Gastroesophageal sphincter (tissue), 4 donors: Measurements from ENCODE around the gene THOC5. TPM values are rescaled to one million over a fixed set of nuclear protein-coding genes. Genes with fewer than 3 reads are reported as not detected.
"Not testable (repeated sequence)": the region's sequence is repeated elsewhere in the genome, so short reads cannot be mapped to it uniquely, and the experiment has no call there.

Experiments used
- ATAC-seq: fragments of 150-250 bp; one replicate; pipeline ENCODE4 v1.9.1; 2016; ENCODE audit warnings: mild to moderate bottlenecking, moderate library complexity
- H3K27ac ChIP-seq, 4 donors: fragments of 200-600 bp; sonication (generic) in 3 of 4; 1 replicate in 3 of 4; 2 replicates in 1 of 4; pipeline ENCODE4 v1.5.1; 2016 to 2019
- H3K27me3 ChIP-seq: fragments of 200-600 bp; sonication (generic); one replicate; pipeline ENCODE4 v1.5.1; 2019
- H3K36me3 ChIP-seq, 2 donors: fragments of 200-600 bp; sonication (generic); one replicate each; pipeline ENCODE4 v1.5.1; 2019; ENCODE audit warnings: control low read depth in 1 of 2
- H3K4me1 ChIP-seq, 3 donors: fragments of 200-600 bp; sonication (generic); 1 replicate in 2 of 3; 2 replicates in 1 of 3; pipeline ENCODE4 v1.5.1; 2016 to 2019; ENCODE audit warnings: control low read depth in 2 of 3
- H3K4me3 ChIP-seq, 2 donors: fragments of 200-600 bp; sonication (generic); one replicate each; pipeline ENCODE4 v1.5.1; 2019; ENCODE audit warnings: mild to moderate bottlenecking in 1 of 2, moderate library complexity in 1 of 2
- H3K9me3 ChIP-seq, 3 donors: fragments of 200-600 bp; sonication (generic); one replicate each; pipeline ENCODE4 v1.5.1; 2017 to 2019; ENCODE audit warnings: control low read depth in 2 of 3
- EP300 ChIP-seq: sonication (generic); formaldehyde crosslinking; IDR thresholded peaks from one replicate; pipeline ENCODE4 v1.6.1; 2017; ENCODE audit warnings: antibody characterized with exemption, mild to moderate bottlenecking
- POLR2A ChIP-seq, 2 donors: fragments of 450-650 bp; IDR thresholded peaks; one replicate each; pipeline ENCODE4 v1.6.1; 2017; ENCODE audit warnings: antibody characterized with exemption in 2 of 2, mild to moderate bottlenecking in 2 of 2, moderate library complexity in 1 of 2
- POLR2AphosphoS5 ChIP-seq: sonication (generic); formaldehyde crosslinking; IDR thresholded peaks from one replicate; pipeline ENCODE4 v1.6.1; 2017; ENCODE audit warnings: antibody characterized with exemption
- WGBS, 2 donors: methylation state at CpG; one replicate each; pipeline ENCODE4 v1.1.5; 2018; ENCODE audit warnings: low coverage in 1 of 2; 5-methylcytosine and 5-hydroxymethylcytosine counted together
- total RNA-seq, 4 donors: library from RNA; depleted of rRNA; stranded (reverse); fragments of >200 nt; gene quantifications; one replicate each; pipeline ENCODE4 v1.1.0, GENCODE V29; 2016
- TF ChIP-seq, protein P1 (sequence below), 4 experiments: fragments of 200-600 bp in 2 of 4; fragments of 450-650 bp in 2 of 4; sonication (generic) in 1 of 4; IDR thresholded peaks; one replicate each; pipeline ENCODE4 v1.5.1; 2017 to 2019; ENCODE audit warnings: antibody characterized with exemption in 4 of 4, mild to moderate bottlenecking in 2 of 4, moderate library complexity in 2 of 4

THOC5 gene
- total RNA-seq, 4 donors from 2014 or later, result 46.0 to 91.4 (median 58.2) TPM

DNA sequence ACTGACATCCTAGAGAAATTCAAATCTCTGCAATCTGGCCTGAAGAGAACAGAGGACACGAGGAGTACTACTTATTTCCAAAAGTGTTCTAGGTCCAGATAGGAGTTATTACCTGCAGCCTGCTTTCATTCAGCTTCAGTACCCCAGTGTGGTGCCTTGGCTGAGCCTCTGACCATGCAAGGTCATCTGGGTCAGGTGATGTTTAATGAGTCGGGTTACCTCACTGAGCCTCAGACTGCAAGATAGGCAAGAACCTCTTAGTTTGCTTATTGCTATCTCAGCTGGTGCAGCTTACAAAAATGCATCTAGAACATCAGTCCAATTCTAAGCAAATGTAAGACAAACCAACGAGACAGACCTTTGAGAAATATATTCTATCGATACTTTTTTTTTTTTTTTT, 40.4 kb upstream of the THOC5 start:
- H3K4me3 ChIP-seq, result no peak overlapping the region
- no peaks in the 10 kb centered on the region for H3K9me3 ChIP-seq
- 57 to 73% methylated on average over 2 to 4 of the region's 4 CpGs for WGBS, 2 donors
- H3K27ac ChIP-seq, result no peak overlapping the region
- no peak for TF ChIP-seq POLR2AphosphoS5
- no peak for TF ChIP-seq EP300
- TF ChIP-seq, protein P1, sequence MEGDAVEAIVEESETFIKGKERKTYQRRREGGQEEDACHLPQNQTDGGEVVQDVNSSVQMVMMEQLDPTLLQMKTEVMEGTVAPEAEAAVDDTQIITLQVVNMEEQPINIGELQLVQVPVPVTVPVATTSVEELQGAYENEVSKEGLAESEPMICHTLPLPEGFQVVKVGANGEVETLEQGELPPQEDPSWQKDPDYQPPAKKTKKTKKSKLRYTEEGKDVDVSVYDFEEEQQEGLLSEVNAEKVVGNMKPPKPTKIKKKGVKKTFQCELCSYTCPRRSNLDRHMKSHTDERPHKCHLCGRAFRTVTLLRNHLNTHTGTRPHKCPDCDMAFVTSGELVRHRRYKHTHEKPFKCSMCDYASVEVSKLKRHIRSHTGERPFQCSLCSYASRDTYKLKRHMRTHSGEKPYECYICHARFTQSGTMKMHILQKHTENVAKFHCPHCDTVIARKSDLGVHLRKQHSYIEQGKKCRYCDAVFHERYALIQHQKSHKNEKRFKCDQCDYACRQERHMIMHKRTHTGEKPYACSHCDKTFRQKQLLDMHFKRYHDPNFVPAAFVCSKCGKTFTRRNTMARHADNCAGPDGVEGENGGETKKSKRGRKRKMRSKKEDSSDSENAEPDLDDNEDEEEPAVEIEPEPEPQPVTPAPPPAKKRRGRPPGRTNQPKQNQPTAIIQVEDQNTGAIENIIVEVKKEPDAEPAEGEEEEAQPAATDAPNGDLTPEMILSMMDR (IDR thresholded peaks at IDR 0.05), result no peak
- no peak for TF ChIP-seq POLR2A (IDR thresholded peaks at IDR 0.05)
- no peaks in the 10 kb centered on the region for H3K27me3 ChIP-seq
- no peaks in the 10 kb centered on the region for H3K36me3 ChIP-seq
- H3K4me1 ChIP-seq, result no peaks in the 10 kb centered on the region
- ATAC-seq, result no peak

DNA sequence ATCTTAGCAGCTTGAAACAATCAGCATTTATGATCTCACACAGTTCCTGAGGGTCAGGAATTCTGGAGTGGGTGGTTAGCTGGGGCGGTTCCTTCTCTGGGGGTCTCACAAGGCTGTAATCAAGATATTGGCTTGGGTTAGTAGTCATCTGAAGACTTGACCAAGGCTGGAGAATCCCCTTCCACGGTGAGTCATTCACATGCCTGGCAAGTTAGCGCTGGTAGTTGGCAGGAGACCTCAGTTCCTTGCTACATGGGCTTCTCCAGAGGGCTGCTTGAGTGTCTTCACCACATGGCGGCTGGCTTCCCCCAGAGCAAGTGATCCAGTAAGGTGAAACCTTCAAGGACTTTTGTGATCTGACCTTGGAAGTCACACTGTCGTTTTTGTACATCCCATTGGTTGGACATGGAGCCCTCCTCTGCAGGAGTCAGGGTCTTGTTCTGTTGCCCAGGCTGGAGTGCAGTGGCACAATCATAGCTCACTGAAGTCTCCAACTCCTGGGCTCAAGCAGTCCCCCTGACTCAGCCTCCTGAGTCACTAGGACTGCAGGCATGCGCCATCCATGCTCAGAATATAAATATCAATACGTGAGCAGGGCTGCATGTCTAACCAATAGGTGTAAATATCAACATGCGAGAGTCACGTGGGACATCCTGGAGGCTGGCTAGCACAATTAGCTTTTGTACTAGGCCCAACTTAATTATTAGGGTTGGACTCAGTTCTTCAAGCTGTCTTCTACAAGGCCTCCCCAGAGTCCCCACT, 34.6 kb upstream of the THOC5 start:
- no peak for ATAC-seq
- no peaks in the 10 kb centered on the region for H3K4me1 ChIP-seq
- H3K27me3 ChIP-seq, result no peaks in the 10 kb centered on the region
- no peak overlapping the region for H3K4me3 ChIP-seq
- TF ChIP-seq, protein P1 (IDR thresholded peaks at IDR 0.05), result no peak
- TF ChIP-seq POLR2A (IDR thresholded peaks at IDR 0.05), result no peak
- no peak for TF ChIP-seq EP300
- no peak for TF ChIP-seq POLR2AphosphoS5
- WGBS, 2 donors, result 71 to 73% methylated on average over 3 to 8 of the region's 9 CpGs
- H3K9me3 ChIP-seq, result no peaks in the 10 kb centered on the region
- no peak overlapping the region for H3K27ac ChIP-seq
- H3K36me3 ChIP-seq, result no peaks in the 10 kb centered on the region

DNA sequence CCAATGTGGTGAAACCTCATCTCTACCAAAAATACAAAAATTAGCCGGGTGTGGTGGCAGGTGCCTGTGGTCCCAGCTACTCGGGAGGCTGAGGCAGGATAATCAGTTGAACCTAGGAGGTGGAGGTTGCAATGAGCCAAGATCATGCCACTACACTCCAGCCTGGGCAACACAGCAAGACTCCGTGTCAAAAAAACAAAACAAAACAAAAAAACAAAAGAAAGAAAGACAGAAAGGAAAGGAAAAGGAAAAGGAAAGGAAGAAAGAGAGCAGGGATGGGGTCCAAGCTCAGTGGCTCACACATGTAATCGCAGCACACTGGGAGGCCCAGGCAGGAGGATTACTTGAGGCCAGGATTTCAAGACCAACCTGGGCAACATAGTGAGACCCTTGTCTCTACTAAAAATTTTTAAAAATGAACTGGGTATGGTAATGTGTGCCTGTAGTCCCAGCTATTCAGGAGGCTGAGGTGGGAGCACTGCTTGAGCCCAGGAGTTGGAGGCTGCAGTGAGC, 32.7 kb upstream of the THOC5 start:
- WGBS, 2 donors, result 100% methylated on average over 1 to 2 of the region's 4 CpGs
- H3K27me3 ChIP-seq, ATAC-seq, H3K36me3 ChIP-seq, H3K27ac ChIP-seq, H3K4me1 ChIP-seq, H3K9me3 ChIP-seq, H3K4me3 ChIP-seq: not testable (repeated sequence)

DNA sequence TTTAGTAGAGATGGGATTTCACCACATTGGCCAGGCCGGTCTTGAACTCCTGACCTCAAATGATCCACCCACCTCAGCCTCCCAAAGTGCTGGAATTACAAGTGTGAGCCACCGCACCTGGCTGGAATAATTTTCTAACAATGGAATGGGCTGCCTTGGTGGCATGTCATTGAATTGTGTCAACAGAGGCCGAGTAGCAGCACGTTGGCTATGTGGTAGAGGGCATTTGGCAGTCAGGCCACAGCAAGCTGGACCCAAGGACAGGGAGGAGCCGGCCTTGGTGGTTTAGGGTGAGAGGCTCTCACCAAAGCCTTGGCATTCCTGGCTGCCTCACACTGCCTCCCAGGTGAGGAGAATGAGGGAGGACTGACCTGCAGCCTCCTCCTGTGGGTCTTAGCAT, 31.4 kb upstream of the THOC5 start:
- no peaks in the 10 kb centered on the region for H3K36me3 ChIP-seq
- no peak for TF ChIP-seq POLR2AphosphoS5
- no peak for TF ChIP-seq EP300
- TF ChIP-seq, protein P1 (IDR thresholded peaks at IDR 0.05), result no peak
- no peak for TF ChIP-seq POLR2A (IDR thresholded peaks at IDR 0.05)
- no peak overlapping the region for H3K4me3 ChIP-seq
- no peaks in the 10 kb centered on the region for H3K9me3 ChIP-seq
- H3K4me1 ChIP-seq, result peaks cover 0 to 16% (median 6%) of the 10 kb centered on the region in 3 donors
- no peaks in the 10 kb centered on the region for H3K27me3 ChIP-seq
- WGBS, 2 donors, result 80 to 93% methylated on average over 1 to 2 of the region's 5 CpGs
- no peak for ATAC-seq
- no peak overlapping the region for H3K27ac ChIP-seq

DNA sequence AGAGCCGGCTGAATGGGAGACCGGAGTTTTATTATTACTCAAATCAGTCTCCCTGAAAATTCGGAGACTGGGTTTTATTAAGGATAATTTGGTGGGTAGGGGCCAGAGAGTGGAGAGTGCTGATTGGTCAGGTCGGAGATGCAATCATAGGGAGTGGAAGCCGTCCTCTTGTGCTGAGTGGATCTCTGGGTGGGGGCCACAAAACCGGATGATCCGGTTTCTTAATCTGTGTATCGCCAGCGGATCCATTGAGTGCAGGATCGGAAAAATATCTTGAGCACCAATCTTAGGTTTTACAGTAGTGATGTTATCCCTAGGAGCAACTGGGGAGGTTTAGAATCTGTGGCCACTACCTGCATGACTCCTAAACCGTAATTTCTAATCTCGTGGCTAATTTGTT, 28.2 kb upstream of the THOC5 start:
- Histone ChIP-seq H3K9me3 (no peaks in the 10 kb centered on the region), H3K36me3 (no peaks in the 10 kb centered on the region), H3K27ac (no peak overlapping the region), H3K27me3 (no peaks in the 10 kb centered on the region), H3K4me1 (peaks cover 0 to 16% (median 6%) of the 10 kb centered on the region in 3 donors), H3K4me3 (no peak overlapping the region)
- TF ChIP-seq, protein P1 (IDR thresholded peaks at IDR 0.05), result no peak
- TF ChIP-seq POLR2A (IDR thresholded peaks at IDR 0.05) (no peak), EP300 (no peak), POLR2AphosphoS5 (no peak)
- 84 to 90% methylated on average over 9 to 12 of the region's 12 CpGs for WGBS, 2 donors
- no peak for ATAC-seq
